NB4 (cell line): ENCODE measurements around the gene TENM4.

Experiments
- CTCF ChIP-seq: IDR thresholded peaks from one replicate; pipeline ENCODE4 v1.5.1; 2012; ENCODE audit warnings: low read depth, low read length
- POLR2A ChIP-seq: IDR thresholded peaks from 2 replicates; pipeline ENCODE4 v1.6.1; 2011; ENCODE audit warnings: mild to moderate bottlenecking; ENCODE audit not compliant: insufficient read length; ENCODE audit errors: extremely low read depth

DNA sequence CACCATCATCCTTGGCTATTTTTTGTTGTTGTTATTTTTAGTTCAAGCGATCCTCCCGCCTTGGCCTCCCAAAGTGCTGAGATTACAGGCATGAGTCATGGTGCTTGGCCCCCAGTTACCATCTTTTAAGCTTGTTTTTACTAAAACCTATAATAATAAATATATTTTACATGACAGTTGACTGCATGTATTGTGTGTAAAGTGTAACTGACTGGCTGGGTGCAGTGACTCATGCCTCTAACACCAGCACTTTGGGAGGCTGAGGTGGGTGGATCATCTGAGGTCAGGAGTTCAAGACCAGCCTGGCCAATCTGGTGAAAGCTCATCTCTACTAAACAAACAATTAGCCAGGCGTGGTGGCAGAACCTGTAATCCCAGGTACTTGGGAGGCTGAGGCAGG is 386.2 kb downstream of the TENM4 start:
- TF ChIP-seq POLR2A: no peak
- TF ChIP-seq CTCF: no peak
